Spleen (tissue), 11 donors: ENCODE results near the gene NR4A2. TPM values are rescaled to one million over a fixed set of nuclear protein-coding genes. Genes with fewer than 3 reads are reported as not detected.

ENCODE experiments used
- DNase-seq: peaks from one replicate; pipeline ENCODE4 v3.0.0-alpha.2; 2020
- H3K27ac ChIP-seq, 8 donors: fragments of 200-600 bp; sonication (generic) in 7 of 8; 1 replicate in 4 of 8; 2 replicates in 4 of 8; pipeline versions ENCODE4 v1.5.0 to v1.8.0; 2016 to 2021; ENCODE audit warnings: inconsistent platforms in 4 of 8, mild to moderate bottlenecking in 4 of 8, moderate library complexity in 1 of 8
- H3K27me3 ChIP-seq, 7 donors: fragments of 200-600 bp; sonication (generic) in 6 of 7; replicated peaks in 1 of 7; 1 replicate in 4 of 7; 2 replicates in 3 of 7; pipeline versions ENCODE4 v1.5.0 to v1.8.0; 2016 to 2021; ENCODE audit warnings: inconsistent platforms in 3 of 7, mild to moderate bottlenecking in 1 of 7
- H3K36me3 ChIP-seq, 6 donors: fragments of 200-600 bp; sonication (generic) in 5 of 6; 1 replicate in 4 of 6; 2 replicates in 2 of 6; pipeline versions ENCODE4 v1.5.0 to v1.8.0; 2016 to 2021; ENCODE audit warnings: inconsistent platforms in 2 of 6
- H3K4me1 ChIP-seq, 6 donors: fragments of 200-600 bp; sonication (generic) in 5 of 6; 1 replicate in 3 of 6; 2 replicates in 3 of 6; pipeline versions ENCODE4 v1.5.0 to v1.8.0; 2016 to 2021; ENCODE audit warnings: inconsistent platforms in 3 of 6
- H3K4me3 ChIP-seq, 8 donors: fragments of 200-600 bp; sonication (generic) in 7 of 8; 1 replicate in 4 of 8; 2 replicates in 4 of 8; pipeline versions ENCODE4 v1.5.0 to v1.8.0; 2016 to 2021; ENCODE audit warnings: inconsistent platforms in 4 of 8, mild to moderate bottlenecking in 4 of 8, moderate library complexity in 2 of 8
- H3K9me3 ChIP-seq, 8 donors: fragments of 200-600 bp; sonication (generic) in 7 of 8; 1 replicate in 4 of 8; 2 replicates in 4 of 8; pipeline versions ENCODE4 v1.5.0 to v1.8.0; 2016 to 2021; ENCODE audit warnings: inconsistent platforms in 4 of 8
- POLR2A ChIP-seq, 3 donors: fragments of 450-650 bp; IDR thresholded peaks; one replicate each; pipeline ENCODE4 v1.5.1; 2017; ENCODE audit warnings: antibody characterized with exemption in 3 of 3, mild to moderate bottlenecking in 1 of 3
- POLR2AphosphoS5 ChIP-seq, 3 donors: sonication (generic); formaldehyde crosslinking; IDR thresholded peaks; one replicate each; pipeline ENCODE4 v1.5.1; 2017; ENCODE audit warnings: antibody characterized with exemption in 3 of 3
- WGBS, 5 donors: extraction: QIAGEN DNeasy Blood & Tissue Kit in 3 of 5; methylation state at CpG; one replicate each; pipeline versions ENCODE4 v1.1.5 to v1.1.7; 2013 to 2018; 5-methylcytosine and 5-hydroxymethylcytosine counted together
- intact Hi-C: fragments of 100-400 bp; cut with DNase I; formaldehyde crosslinking; loops from one replicate; pipeline ENCODE4 v1.15.0; 2023; ENCODE audit warnings: low total_unique reads
- polyA plus RNA-seq, 3 donors: library from polyadenylated mRNA; stranded (reverse); fragments of 200-250 nt; gene quantifications; one replicate each; pipeline ENCODE4 v1.2.1, GENCODE V29; 2013
- total RNA-seq, 7 donors: library from RNA; depleted of rRNA in 3 of 7; stranded (reverse); fragments of >200 nt in 3 of 7; fragmentation: NEBNext Ultra II Directional in 4 of 7; extraction: Animal tissue kit (Norgen Biotek cat#: 25700) in 4 of 7; gene quantifications; one replicate each; pipeline versions ENCODE4 v1.1.0 to v1.2.1, GENCODE V29; 2016 to 2021
- TF ChIP-seq, protein P1 (sequence below), 11 experiments: fragments of 200-600 bp in 7 of 11; fragments of 450-650 bp in 4 of 11; sonication (generic) in 4 of 11; IDR thresholded peaks in 8 of 11; conservative IDR thresholded peaks in 3 of 11; 1 replicate in 7 of 11; 2 replicates in 4 of 11; pipeline versions ENCODE4 v1.4.0 to v1.8.0; 2016 to 2021; ENCODE audit warnings: antibody characterized with exemption in 11 of 11, inconsistent platforms in 4 of 11, mild to moderate bottlenecking in 1 of 11
- donor health status: healthy with polysubstance abuse.
- donor health status: DM: no; HTN: no; CAD: no; lungs with moderate emphysema.
- donor health status: DM: no; HTN: no; CAD: no.
- donor health status: Bipolar disorder and iron deficiency.
- donor health status: healthy.
- donor health status: DM: no; HTN: no; CAD: no.
- donor health status: DM: yes; HTN: yes; CAD: no.

Gene NR4A2
- total and polyA plus RNA-seq, 10 donors: 0.56 to 13.1 (median 2.8) TPM

DNA sequence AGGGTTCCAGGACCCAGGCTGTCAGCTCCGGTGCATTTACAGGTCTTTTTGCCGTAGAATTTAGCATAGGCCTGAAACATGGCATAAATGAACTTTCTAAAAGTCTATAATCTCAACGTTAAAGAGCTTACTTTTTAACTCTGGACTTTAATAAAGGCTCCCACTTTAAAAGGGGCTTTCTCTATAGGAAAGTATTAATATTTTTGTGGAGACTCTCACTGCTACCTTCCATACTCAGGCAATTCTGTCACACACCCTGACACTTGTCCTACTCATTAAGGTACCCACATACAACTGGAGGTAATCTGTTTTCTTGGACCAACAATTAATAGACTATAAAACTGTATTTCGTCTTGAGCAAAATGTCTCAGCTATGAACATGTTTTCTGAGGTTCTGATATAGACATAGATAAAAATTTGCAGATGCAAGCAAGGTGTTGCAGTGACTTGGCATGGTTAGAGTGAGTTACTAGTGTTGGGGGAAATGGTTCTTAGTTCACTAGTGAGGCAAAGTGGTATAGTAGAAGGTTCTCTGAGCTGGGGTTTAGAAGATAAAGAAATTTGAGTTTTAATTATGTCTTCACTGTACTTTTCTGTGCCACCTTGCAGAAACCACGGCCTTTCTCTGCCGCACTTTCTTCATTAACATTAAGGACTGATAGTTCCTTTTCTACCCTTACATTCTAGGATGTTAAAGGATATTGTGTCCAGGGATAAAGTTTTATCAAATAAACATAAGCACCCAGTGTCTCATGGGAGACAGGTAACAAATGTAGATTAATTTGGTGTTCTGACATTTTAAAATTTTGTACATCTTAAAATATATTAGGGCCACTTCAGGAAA is 10.8 kb upstream of the NR4A2 start:
- 41 to 46% (median 44%) methylated on average over 6 of the region's 6 CpGs for WGBS, 5 donors
- no peaks in the 10 kb centered on the region for H3K27me3 ChIP-seq
- peak overlapping the region; percentile 98 to 100 (median 100) for H3K27ac ChIP-seq
- H3K4me3 ChIP-seq: peak overlapping the region; percentile 20 to 80 (median 68)
- H3K36me3 ChIP-seq: no peaks in the 10 kb centered on the region
- H3K4me1 ChIP-seq: peaks cover 9 to 42% (median 26%) of the 10 kb centered on the region in 6 donors
- H3K9me3 ChIP-seq: no peaks in the 10 kb centered on the region
- TF ChIP-seq, protein P1, sequence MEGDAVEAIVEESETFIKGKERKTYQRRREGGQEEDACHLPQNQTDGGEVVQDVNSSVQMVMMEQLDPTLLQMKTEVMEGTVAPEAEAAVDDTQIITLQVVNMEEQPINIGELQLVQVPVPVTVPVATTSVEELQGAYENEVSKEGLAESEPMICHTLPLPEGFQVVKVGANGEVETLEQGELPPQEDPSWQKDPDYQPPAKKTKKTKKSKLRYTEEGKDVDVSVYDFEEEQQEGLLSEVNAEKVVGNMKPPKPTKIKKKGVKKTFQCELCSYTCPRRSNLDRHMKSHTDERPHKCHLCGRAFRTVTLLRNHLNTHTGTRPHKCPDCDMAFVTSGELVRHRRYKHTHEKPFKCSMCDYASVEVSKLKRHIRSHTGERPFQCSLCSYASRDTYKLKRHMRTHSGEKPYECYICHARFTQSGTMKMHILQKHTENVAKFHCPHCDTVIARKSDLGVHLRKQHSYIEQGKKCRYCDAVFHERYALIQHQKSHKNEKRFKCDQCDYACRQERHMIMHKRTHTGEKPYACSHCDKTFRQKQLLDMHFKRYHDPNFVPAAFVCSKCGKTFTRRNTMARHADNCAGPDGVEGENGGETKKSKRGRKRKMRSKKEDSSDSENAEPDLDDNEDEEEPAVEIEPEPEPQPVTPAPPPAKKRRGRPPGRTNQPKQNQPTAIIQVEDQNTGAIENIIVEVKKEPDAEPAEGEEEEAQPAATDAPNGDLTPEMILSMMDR (IDR thresholded peaks at IDR 0.05 in 8 of 11, conservative IDR thresholded peaks at IDR 0.05 in 3 of 11): no peak
- no peak for TF ChIP-seq POLR2A (IDR thresholded peaks at IDR 0.05)
- TF ChIP-seq POLR2AphosphoS5 (IDR thresholded peaks at IDR 0.05): no peak
- intact Hi-C loops: loop anchor here (10.0 kb wide), 2 partner anchors 51 to 91 kb away; partner anchors contain the start of gene GPD2
- DNase-seq: no peak

DNA sequence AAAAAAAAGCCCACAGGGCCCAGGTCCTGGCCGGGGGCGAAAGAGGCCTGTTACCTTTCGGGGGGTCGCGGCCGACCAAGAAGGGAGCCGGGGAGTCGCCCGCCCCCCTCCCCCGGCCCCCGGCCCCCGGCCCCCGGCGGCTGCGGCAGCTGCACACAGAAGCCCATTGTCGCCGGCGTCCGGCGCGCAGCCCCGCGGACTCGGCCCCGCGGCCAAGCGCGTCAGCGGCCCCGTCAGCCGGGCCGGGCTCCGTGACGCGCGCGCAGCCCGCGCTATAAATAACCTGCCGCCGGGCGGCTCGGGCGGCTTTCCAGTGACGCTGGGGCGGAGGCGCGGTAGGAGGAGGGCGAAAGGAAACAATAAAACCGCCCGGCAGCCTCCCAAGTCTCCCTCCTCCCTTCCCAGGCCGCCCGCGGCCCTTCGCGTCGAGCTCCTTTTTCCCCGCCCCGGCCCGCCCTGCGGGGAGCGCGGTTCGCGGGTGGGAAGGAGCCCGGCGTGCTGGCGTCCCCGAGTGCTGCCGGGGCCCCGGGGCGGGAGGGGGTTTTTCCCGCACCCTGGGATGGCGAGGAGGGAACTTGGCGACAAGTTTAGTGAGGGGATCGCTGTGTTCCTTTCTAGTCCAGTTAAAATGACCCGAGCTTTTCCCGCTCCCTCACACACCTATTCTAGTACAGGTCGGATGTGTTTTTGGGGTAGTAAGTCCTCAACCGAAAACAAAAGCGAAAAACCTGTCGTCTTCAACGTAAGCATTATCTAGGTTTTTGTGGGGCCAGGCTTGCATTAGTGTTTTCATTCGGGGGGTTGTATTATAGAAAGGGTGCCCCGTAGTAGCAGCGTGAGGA is 10.0 kb upstream of the NR4A2 start:
- WGBS, 5 donors: 1 to 3% (median 1%) methylated on average over 34 to 86 of the region's 86 CpGs
- Histone ChIP-seq H3K4me3 (peak overlapping the region; percentile 65 to 80 (median 68)), H3K36me3 (no peaks in the 10 kb centered on the region), H3K27me3 (no peaks in the 10 kb centered on the region), H3K4me1 (peaks cover 9 to 49% (median 29%) of the 10 kb centered on the region in 6 donors), H3K9me3 (no peaks in the 10 kb centered on the region), H3K27ac (peak overlapping the region; percentile 98 to 100 (median 100))
- peak; percentile 96 for DNase-seq
- TF ChIP-seq, protein P1 (IDR thresholded peaks at IDR 0.05 in 8 of 11, conservative IDR thresholded peaks at IDR 0.05 in 3 of 11): peak in 1 of 11 experiments; percentile 30
- TF ChIP-seq POLR2AphosphoS5 (IDR thresholded peaks at IDR 0.05) (peak; percentile 87 to 90 (median 88)), POLR2A (IDR thresholded peaks at IDR 0.05) (peak; percentile 50 to 69 (median 54))
- intact Hi-C loops: loop anchor here (10.0 kb wide), 2 partner anchors 52 to 92 kb away; partner anchors contain the start of gene GPD2

DNA sequence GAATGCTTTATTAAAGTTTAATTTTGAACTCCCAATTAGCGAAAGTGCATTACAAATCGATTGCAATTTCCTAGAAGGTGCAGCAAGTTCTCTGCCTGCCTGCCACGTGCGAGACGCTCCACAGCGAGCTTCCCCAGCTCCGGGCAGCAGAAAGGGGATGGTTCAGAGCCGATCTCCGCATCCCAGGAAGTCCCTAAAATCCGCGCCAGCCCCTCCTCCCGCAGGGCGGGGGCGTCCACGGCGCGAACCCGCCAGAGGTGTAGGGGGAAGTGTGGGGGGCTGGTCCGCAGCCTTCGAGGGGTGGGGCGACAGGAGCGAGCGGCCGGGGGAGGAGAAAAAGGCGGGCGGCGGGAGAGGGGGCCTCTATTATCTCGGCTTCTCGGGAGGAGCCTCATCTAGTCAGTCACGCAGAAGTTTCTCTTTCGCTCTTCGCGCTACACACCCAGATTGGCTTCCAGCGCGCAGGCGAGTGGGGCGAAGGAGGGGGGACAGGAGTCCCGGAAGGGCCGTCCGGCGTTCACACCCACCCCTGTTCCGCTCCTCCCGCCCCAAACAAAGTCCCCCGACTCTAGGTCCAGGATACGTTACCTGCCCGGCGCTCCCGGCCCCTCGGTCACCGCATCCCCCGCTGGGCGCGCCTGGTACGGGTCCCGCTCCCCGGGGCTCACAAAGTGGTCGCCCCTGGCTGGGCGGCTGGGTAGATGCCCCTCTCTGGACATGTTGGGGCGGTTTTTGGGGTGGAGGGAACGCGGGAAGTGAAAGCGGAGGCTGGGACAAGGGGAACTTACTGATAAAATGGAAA is 9.1 kb upstream of the NR4A2 start:
- H3K9me3 ChIP-seq: no peaks in the 10 kb centered on the region
- no peaks in the 10 kb centered on the region for H3K27me3 ChIP-seq
- WGBS, 5 donors: 0 to 1% (median 1%) methylated on average over 35 to 62 of the region's 62 CpGs
- peak overlapping the region; percentile 65 to 80 (median 68) for H3K4me3 ChIP-seq
- intact Hi-C loops: loop anchor here (10.0 kb wide), 2 partner anchors 53 to 93 kb away; partner anchors contain the start of gene GPD2
- peak; percentile 94 to 98 (median 97) for TF ChIP-seq POLR2AphosphoS5 (IDR thresholded peaks at IDR 0.05)
- TF ChIP-seq POLR2A (IDR thresholded peaks at IDR 0.05): peak; percentile 17 to 93 (median 83)
- TF ChIP-seq, protein P1 (IDR thresholded peaks at IDR 0.05 in 8 of 11, conservative IDR thresholded peaks at IDR 0.05 in 3 of 11): no peak
- H3K36me3 ChIP-seq: no peaks in the 10 kb centered on the region
- peak overlapping the region; percentile 98 to 100 (median 100) for H3K27ac ChIP-seq
- peak; percentile 96 for DNase-seq
- H3K4me1 ChIP-seq: peaks cover 9 to 49% (median 29%) of the 10 kb centered on the region in 6 donors
